ENCODE data around the gene FOS.

Gene FOS

DNA sequence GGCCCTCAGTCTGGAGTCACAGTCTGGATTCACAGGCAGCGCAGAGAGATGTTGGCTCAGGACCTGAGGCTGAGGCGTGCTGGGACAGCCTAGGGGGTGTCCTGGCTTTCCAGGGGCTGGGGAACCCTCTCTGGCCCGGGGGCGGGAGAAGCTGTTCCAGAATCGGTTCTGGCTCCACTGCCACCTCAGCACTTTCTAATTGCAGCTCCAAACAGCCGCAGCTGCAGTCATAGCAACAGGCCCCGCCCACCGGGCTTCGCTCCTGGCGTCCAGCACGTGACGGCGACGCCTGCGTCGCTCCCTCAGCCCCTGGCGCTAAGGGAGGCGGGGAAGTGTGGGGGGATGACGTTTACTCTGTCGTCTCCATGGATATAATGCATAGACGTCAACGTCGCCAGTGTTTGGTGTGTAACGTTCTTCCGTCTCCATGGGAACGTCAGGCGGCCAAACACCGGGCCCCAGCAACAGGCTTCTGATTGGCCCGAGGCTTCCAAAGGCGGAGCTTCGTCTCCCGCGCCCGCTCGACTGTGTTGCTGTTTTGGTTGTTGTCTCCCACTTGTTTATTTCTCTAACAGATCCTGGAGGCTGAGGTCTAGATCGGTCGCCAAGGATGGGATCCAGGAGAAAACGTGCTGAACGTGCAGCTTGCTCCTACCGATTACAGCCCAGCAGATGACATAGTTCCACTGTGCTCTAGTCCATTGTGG, 19.7 kb upstream of the FOS start:
- POLR2A ChIA-PET = interaction anchor here (0.6 to 1.8 kb wide), 10 partner anchors 8 to 495 kb away, joined by 3 to 8 read pairs (median 4); partner anchors contain the start of genes FOS and NEK9
- TF ChIP-seq, protein P1, sequence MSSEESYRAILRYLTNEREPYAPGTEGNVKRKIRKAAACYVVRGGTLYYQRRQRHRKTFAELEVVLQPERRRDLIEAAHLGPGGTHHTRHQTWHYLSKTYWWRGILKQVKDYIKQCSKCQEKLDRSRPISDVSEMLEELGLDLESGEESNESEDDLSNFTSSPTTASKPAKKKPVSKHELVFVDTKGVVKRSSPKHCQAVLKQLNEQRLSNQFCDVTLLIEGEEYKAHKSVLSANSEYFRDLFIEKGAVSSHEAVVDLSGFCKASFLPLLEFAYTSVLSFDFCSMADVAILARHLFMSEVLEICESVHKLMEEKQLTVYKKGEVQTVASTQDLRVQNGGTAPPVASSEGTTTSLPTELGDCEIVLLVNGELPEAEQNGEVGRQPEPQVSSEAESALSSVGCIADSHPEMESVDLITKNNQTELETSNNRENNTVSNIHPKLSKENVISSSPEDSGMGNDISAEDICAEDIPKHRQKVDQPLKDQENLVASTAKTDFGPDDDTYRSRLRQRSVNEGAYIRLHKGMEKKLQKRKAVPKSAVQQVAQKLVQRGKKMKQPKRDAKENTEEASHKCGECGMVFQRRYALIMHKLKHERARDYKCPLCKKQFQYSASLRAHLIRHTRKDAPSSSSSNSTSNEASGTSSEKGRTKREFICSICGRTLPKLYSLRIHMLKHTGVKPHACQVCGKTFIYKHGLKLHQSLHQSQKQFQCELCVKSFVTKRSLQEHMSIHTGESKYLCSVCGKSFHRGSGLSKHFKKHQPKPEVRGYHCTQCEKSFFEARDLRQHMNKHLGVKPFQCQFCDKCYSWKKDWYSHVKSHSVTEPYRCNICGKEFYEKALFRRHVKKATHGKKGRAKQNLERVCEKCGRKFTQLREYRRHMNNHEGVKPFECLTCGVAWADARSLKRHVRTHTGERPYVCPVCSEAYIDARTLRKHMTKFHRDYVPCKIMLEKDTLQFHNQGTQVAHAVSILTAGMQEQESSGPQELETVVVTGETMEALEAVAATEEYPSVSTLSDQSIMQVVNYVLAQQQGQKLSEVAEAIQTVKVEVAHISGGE (tag by site-specific recombination; conservative IDR thresholded peaks at IDR 0.05; ENCODE audit: low read depth) = no peak
- TF ChIP-seq ZNF658 (tag by site-specific recombination; IDR thresholded peaks at IDR 0.05) (no peak), SCRT2 (tag by site-specific recombination; IDR thresholded peaks at IDR 0.05) (peak; percentile 74), ZNF354C (tag by site-specific recombination; IDR thresholded peaks at IDR 0.05; ENCODE audit: borderline replicate concordance, low read depth) (no peak), ZNF561 (tag by site-specific recombination; IDR thresholded peaks at IDR 0.05; ENCODE audit: borderline replicate concordance) (no peak), ZNF654 (tag by site-specific recombination; IDR thresholded peaks at IDR 0.05; ENCODE audit: low read depth) (no peak), ZNF394 (tag by site-specific recombination; IDR thresholded peaks at IDR 0.05; ENCODE audit: borderline replicate concordance) (peak; percentile 32; the same call in 1 of the 2 replicates), SALL2 (tag by site-specific recombination; IDR thresholded peaks at IDR 0.05; ENCODE audit: borderline replicate concordance) (no peak), ZNF112 (tag by site-specific recombination; IDR thresholded peaks at IDR 0.05) (no peak), SP3 (tag by site-specific recombination; IDR thresholded peaks at IDR 0.05) (peak; percentile 68), ZNF837 (tag by site-specific recombination; IDR thresholded peaks at IDR 0.05) (no peak), KLF7 (tag by site-specific recombination; IDR thresholded peaks at IDR 0.05; ENCODE audit: borderline replicate concordance) (no peak), ZNF76 (tag by site-specific recombination; IDR thresholded peaks at IDR 0.05; ENCODE audit: borderline replicate concordance, low read depth) (peak; percentile 27; the same call in 1 of the 2 replicates), ZNF555 (tag by site-specific recombination; conservative IDR thresholded peaks at IDR 0.05) (no peak), ZNF747 (tag by site-specific recombination; IDR thresholded peaks at IDR 0.05) (no peak), ZNF341 (tag by site-specific recombination; IDR thresholded peaks at IDR 0.05; ENCODE audit: low read depth) (peak; percentile 99), FEZF1 (tag by site-specific recombination; IDR thresholded peaks at IDR 0.05) (no peak), ZNF776 (tag by site-specific recombination; IDR thresholded peaks at IDR 0.05; ENCODE audit: borderline replicate concordance) (no peak), ZNF701 (tag by site-specific recombination; IDR thresholded peaks at IDR 0.05) (no peak), HOXD13 (CRISPR knock-in tag; IDR thresholded peaks at IDR 0.05; ENCODE audit: borderline replicate concordance) (no peak), ZNF433 (tag by site-specific recombination; IDR thresholded peaks at IDR 0.05; ENCODE audit: low read depth) (no peak), IKZF3 (tag by site-specific recombination; IDR thresholded peaks at IDR 0.05) (0 out of 2 replicates have a peak, but pooled peaks have one; percentile 67), ZNF19 (tag by site-specific recombination; IDR thresholded peaks at IDR 0.05; ENCODE audit: low read depth) (no peak), ZFP37 (tag by site-specific recombination; IDR thresholded peaks at IDR 0.05) (no peak), ZNF274 (IDR thresholded peaks at IDR 0.05; ENCODE audit: low read length) (no peak), ZNF274 (tag by site-specific recombination; IDR thresholded peaks at IDR 0.05; ENCODE audit: borderline replicate concordance) (no peak)
- TF ChIP-seq, protein P2, sequence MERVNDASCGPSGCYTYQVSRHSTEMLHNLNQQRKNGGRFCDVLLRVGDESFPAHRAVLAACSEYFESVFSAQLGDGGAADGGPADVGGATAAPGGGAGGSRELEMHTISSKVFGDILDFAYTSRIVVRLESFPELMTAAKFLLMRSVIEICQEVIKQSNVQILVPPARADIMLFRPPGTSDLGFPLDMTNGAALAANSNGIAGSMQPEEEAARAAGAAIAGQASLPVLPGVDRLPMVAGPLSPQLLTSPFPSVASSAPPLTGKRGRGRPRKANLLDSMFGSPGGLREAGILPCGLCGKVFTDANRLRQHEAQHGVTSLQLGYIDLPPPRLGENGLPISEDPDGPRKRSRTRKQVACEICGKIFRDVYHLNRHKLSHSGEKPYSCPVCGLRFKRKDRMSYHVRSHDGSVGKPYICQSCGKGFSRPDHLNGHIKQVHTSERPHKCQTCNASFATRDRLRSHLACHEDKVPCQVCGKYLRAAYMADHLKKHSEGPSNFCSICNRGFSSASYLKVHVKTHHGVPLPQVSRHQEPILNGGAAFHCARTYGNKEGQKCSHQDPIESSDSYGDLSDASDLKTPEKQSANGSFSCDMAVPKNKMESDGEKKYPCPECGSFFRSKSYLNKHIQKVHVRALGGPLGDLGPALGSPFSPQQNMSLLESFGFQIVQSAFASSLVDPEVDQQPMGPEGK (tag by site-specific recombination; IDR thresholded peaks at IDR 0.05) = peak; percentile 60
- TF ChIP-seq, protein P3, sequence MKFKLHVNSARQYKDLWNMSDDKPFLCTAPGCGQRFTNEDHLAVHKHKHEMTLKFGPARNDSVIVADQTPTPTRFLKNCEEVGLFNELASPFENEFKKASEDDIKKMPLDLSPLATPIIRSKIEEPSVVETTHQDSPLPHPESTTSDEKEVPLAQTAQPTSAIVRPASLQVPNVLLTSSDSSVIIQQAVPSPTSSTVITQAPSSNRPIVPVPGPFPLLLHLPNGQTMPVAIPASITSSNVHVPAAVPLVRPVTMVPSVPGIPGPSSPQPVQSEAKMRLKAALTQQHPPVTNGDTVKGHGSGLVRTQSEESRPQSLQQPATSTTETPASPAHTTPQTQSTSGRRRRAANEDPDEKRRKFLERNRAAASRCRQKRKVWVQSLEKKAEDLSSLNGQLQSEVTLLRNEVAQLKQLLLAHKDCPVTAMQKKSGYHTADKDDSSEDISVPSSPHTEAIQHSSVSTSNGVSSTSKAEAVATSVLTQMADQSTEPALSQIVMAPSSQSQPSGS (tag by site-specific recombination; IDR thresholded peaks at IDR 0.05; ENCODE audit: low read depth) = peak; percentile 76
- TF ChIP-seq, protein P4, sequence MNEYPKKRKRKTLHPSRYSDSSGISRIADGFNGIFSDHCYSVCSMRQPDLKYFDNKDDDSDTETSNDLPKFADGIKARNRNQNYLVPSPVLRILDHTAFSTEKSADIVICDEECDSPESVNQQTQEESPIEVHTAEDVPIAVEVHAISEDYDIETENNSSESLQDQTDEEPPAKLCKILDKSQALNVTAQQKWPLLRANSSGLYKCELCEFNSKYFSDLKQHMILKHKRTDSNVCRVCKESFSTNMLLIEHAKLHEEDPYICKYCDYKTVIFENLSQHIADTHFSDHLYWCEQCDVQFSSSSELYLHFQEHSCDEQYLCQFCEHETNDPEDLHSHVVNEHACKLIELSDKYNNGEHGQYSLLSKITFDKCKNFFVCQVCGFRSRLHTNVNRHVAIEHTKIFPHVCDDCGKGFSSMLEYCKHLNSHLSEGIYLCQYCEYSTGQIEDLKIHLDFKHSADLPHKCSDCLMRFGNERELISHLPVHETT (tag by site-specific recombination; IDR thresholded peaks at IDR 0.05) = no peak

More for the DNA sequence above, 19.7 kb upstream of the FOS start:
- CTCF ChIA-PET = interaction anchor here (0.6 to 1.5 kb wide), 6 partner anchors 18 to 528 kb away, joined by 4 to 6 read pairs (median 5); no protein-coding TSS in a partner anchor
- peak overlapping the region; percentile 70 for H3K27ac ChIP-seq (ENCODE audit: extremely low read depth, low read depth, low read length)
- H3K4me3 ChIP-seq (ENCODE audit: low read depth, low read length) = peak overlapping the region; percentile 40
- no peaks in the 10 kb centered on the region for H3K36me3 ChIP-seq (ENCODE audit: control insufficient read depth in 2 of 2, insufficient read depth in 1 of 2, low read length in 2 of 2)
- no peaks in the 10 kb centered on the region for H3K9me3 ChIP-seq (ENCODE audit: control insufficient read depth, insufficient read depth, low read depth, low read length)
- peaks cover 16% of the 10 kb centered on the region for H3K4me1 ChIP-seq (ENCODE audit: control insufficient read depth, insufficient read depth, low read length)
